Small intestine (tissue), 16 donors: ENCODE results near the gene SLC25A14. TPM values are rescaled to one million over a fixed set of nuclear protein-coding genes. Genes with fewer than 3 reads are reported as not detected.

ENCODE experiments used
- DNase-seq, 2 donors: peaks; one replicate each; pipeline versions ENCODE4 v3.0.0 to v3.0.0-alpha.2; 2013
- FAIRE-seq: peaks from 2 replicates; lab custom pipeline; 2012; peaks lifted over from hg19 to GRCh38; lab: Jason Lieb, UNC
- H3K27ac ChIP-seq, 3 donors: one replicate each; pipeline ENCODE4 v1.5.1; 2013; ENCODE audit warnings: low read length in 2 of 3, mild to moderate bottlenecking in 2 of 3, control low read depth in 1 of 3, inconsistent platforms in 1 of 3, low read depth in 1 of 3, moderate library complexity in 1 of 3
- H3K27me3 ChIP-seq, 3 donors: one replicate each; pipeline ENCODE4 v1.6.1; 2013; ENCODE audit warnings: low read length in 3 of 3, inconsistent platforms in 1 of 3; ENCODE audit not compliant: control insufficient read depth in 3 of 3, insufficient read depth in 3 of 3
- H3K36me3 ChIP-seq, 3 donors: one replicate each; pipeline ENCODE4 v1.6.1; 2013; ENCODE audit warnings: low read length in 3 of 3, inconsistent platforms in 1 of 3, low read depth in 1 of 3, mild to moderate bottlenecking in 1 of 3, moderate library complexity in 1 of 3; ENCODE audit not compliant: control insufficient read depth in 3 of 3, insufficient read depth in 2 of 3
- H3K4me1 ChIP-seq, 3 donors: one replicate each; pipeline ENCODE4 v1.6.1; 2013; ENCODE audit warnings: low read length in 2 of 3, inconsistent platforms in 1 of 3, low read depth in 1 of 3, mild to moderate bottlenecking in 1 of 3, moderate library complexity in 1 of 3; ENCODE audit not compliant: control insufficient read depth in 3 of 3, insufficient read depth in 2 of 3
- H3K4me3 ChIP-seq, 3 donors: one replicate each; pipeline ENCODE4 v1.5.1; 2013; ENCODE audit warnings: low read length in 3 of 3, control low read depth in 1 of 3, inconsistent platforms in 1 of 3, low read depth in 1 of 3, mild to moderate bottlenecking in 1 of 3, moderate library complexity in 1 of 3
- H3K9me3 ChIP-seq, 2 donors: one replicate each; pipeline ENCODE4 v1.6.1; 2013; ENCODE audit warnings: low read depth in 1 of 2, low read length in 1 of 2; ENCODE audit not compliant: control insufficient read depth in 2 of 2, insufficient read depth in 1 of 2
- WGBS, 3 donors: extraction: QIAGEN DNeasy Blood & Tissue Kit; methylation state at CpG; one replicate each; pipeline ENCODE4 v1.1.7; 2013; 5-methylcytosine and 5-hydroxymethylcytosine counted together
- long read RNA-seq, 10 donors: transcript quantifications; one replicate each; lab custom pipeline, GENCODE V29; 2026
- polyA plus RNA-seq, 4 donors: library from polyadenylated mRNA; stranded (reverse) in 3 of 4; unstranded in 1 of 4; fragments of 200-250 nt in 3 of 4; fragments of 120-200 nt in 1 of 4; gene quantifications; one replicate each; pipeline versions ENCODE4 v1.2.1 to v1.2.3, GENCODE V29; 2013
- donor health status: healthy with polysubstance abuse.
- donor health status: control.
- donor health status: control.
- donor health status: Bipolar disorder and iron deficiency.
- donor health status: healthy.

Gene SLC25A14
- polyA plus RNA-seq = 10 to 100 TPM in 1 of 4 donors, 1 to 10 TPM in 3; 7.3 to 19.1 (median 8.2) TPM
- long read RNA-seq, donor 1, partial matches to known transcripts = 0 of 2 reads
- long read RNA-seq, donor 1, other reads (novel, unspliced or antisense) = 0 of 2 reads
- long read RNA-seq, donor 2 = 0 reads
- long read RNA-seq, donor 3, partial matches to known transcripts = 0 of 1 reads
- long read RNA-seq, donor 3, other reads (novel, unspliced or antisense) = 0 of 1 reads
- long read RNA-seq, donor 4 = 0 reads
- long read RNA-seq, donor 5 = 0 reads
- long read RNA-seq, donor 6, partial matches to known transcripts = 0 of 1 reads
- long read RNA-seq, donor 6, other reads (novel, unspliced or antisense) = 0 of 1 reads
- long read RNA-seq, donor 7, partial matches to known transcripts = 0 of 2 reads
- long read RNA-seq, donor 7, other reads (novel, unspliced or antisense) = 0 of 2 reads
- long read RNA-seq, donor 8 = 0 reads
- long read RNA-seq, donor 9, partial matches to known transcripts = 0 of 1 reads
- long read RNA-seq, donor 9, other reads (novel, unspliced or antisense) = 0 of 1 reads
- long read RNA-seq, donor 10, partial matches to known transcripts = 0 of 1 reads
- long read RNA-seq, donor 10, other reads (novel, unspliced or antisense) = 0 of 1 reads

GRCh38 chrX:130339408-130340222, at the start of gene SLC25A14:
TSS of gene SLC25A14 (plus strand) at chrX:130339919. CDS start at chrX:130340279, 360 bp downstream.
- Histone ChIP-seq H3K27ac (peak within 1 kb of the TSS in 2 of 3 donors; percentile 45 to 54), H3K36me3 (no peaks in the 10 kb centered on the region), H3K27me3 (no peaks in the 10 kb centered on the region), H3K4me1 (no peaks in the 10 kb centered on the region), H3K4me3 (peak within 1 kb of the TSS; percentile 52 to 83 (median 53)), H3K9me3 (no peaks in the 10 kb centered on the region)
- FAIRE-seq = no peak
- peak; percentile 73 to 84 for DNase-seq
- 0 to 39% (median 13%) methylated on average over 40 to 55 of the region's 55 CpGs for WGBS, 3 donors

GRCh38 chrX:130295519-130296296, 44.0 kb upstream of the SLC25A14 start:
- DNase-seq = peak in 1 of 2 donors; percentile 28
- Histone ChIP-seq H3K27ac (no peak overlapping the region), H3K4me3 (no peak overlapping the region), H3K4me1 (peaks cover 0 to 3% (median 0%) of the 10 kb centered on the region in 3 donors), H3K36me3 (no peaks in the 10 kb centered on the region), H3K9me3 (no peaks in the 10 kb centered on the region), H3K27me3 (no peaks in the 10 kb centered on the region)
- 57 to 73% (median 67%) methylated on average over 5 of the region's 5 CpGs for WGBS, 3 donors
- FAIRE-seq = no peak

- H3K36me3 ChIP-seq = no peaks in the 10 kb centered on the region
- H3K27me3 ChIP-seq = no peaks in the 10 kb centered on the region
- no peak overlapping the region for H3K4me3 ChIP-seq
- peaks cover 0 to 3% (median 0%) of the 10 kb centered on the region in 3 donors for H3K4me1 ChIP-seq
- FAIRE-seq (no peak), DNase-seq (no peak)
- no peaks in the 10 kb centered on the region for H3K9me3 ChIP-seq
- 66 to 96% (median 88%) methylated on average over 3 of the region's 3 CpGs for WGBS, 3 donors
- no peak overlapping the region for H3K27ac ChIP-seq
These were observed 43.4 kb upstream of the SLC25A14 start for GRCh38 chrX:130296297-130296678.

- Histone ChIP-seq H3K27ac (no peak overlapping the region), H3K4me3 (no peak overlapping the region), H3K4me1 (peaks cover 0 to 3% (median 0%) of the 10 kb centered on the region in 3 donors), H3K36me3 (no peaks in the 10 kb centered on the region), H3K27me3 (no peaks in the 10 kb centered on the region), H3K9me3 (no peaks in the 10 kb centered on the region)
- WGBS, 3 donors = 35 to 39% (median 39%) methylated on average over 2 of the region's 2 CpGs
- DNase-seq (peak in 1 of 2 donors; percentile 4), FAIRE-seq (no peak)
These were observed 43.0 kb upstream of the SLC25A14 start for GRCh38 chrX:130296743-130297142.

GRCh38 chrX:130299279-130300009, 40.3 kb upstream of the SLC25A14 start:
- H3K4me1 ChIP-seq = peaks cover 0 to 3% (median 0%) of the 10 kb centered on the region in 3 donors
- H3K27ac ChIP-seq = no peak overlapping the region
- peak overlapping the region in 1 of 3 donors; percentile 1 for H3K4me3 ChIP-seq
- no peak for FAIRE-seq
- 59 to 68% (median 62%) methylated on average over 9 to 19 of the region's 19 CpGs for WGBS, 3 donors
- peak; percentile 12 to 53 for DNase-seq
- H3K36me3 ChIP-seq = no peaks in the 10 kb centered on the region
- no peaks in the 10 kb centered on the region for H3K9me3 ChIP-seq
- H3K27me3 ChIP-seq = no peaks in the 10 kb centered on the region

- 10 to 55% (median 48%) methylated on average over 2 of the region's 2 CpGs for WGBS, 3 donors
- Histone ChIP-seq H3K4me1 (peaks cover 0 to 3% (median 0%) of the 10 kb centered on the region in 3 donors), H3K9me3 (no peaks in the 10 kb centered on the region), H3K27me3 (no peaks in the 10 kb centered on the region), H3K4me3 (peak overlapping the region in 1 of 3 donors; percentile 1), H3K36me3 (no peaks in the 10 kb centered on the region), H3K27ac (no peak overlapping the region)
- DNase-seq = no peak
- no peak for FAIRE-seq
These were observed 39.8 kb upstream of the SLC25A14 start for GRCh38 chrX:130300010-130300282.

- Histone ChIP-seq H3K27ac (no peak overlapping the region), H3K36me3 (no peaks in the 10 kb centered on the region), H3K4me3 (no peak overlapping the region), H3K4me1 (peaks cover 0 to under 1% (median 0%) of the 10 kb centered on the region in 3 donors), H3K9me3 (no peaks in the 10 kb centered on the region), H3K27me3 (no peaks in the 10 kb centered on the region)
- DNase-seq (no peak), FAIRE-seq (peak; percentile 47)
- 81 to 87% (median 84%) methylated on average over 1 of the region's 1 CpG for WGBS, 3 donors
These were observed 38.3 kb upstream of the SLC25A14 start for GRCh38 chrX:130301405-130301804.
